Vagina (tissue), 2 donors: ENCODE measurements around the gene GPER1. TPM values are rescaled to one million over a fixed set of nuclear protein-coding genes. Genes with fewer than 3 reads are reported as not detected.

Experiments used
- DNase-seq, 2 donors: peaks; one replicate each; pipeline ENCODE4 v3.0.0-alpha.2; 2017; ENCODE audit errors: extremely low spot score in 2 of 2
- H3K27ac ChIP-seq: fragments of 200-600 bp; sonication (generic); one replicate; pipeline ENCODE4 v1.5.1; 2019
- H3K27me3 ChIP-seq: fragments of 200-600 bp; sonication (generic); one replicate; pipeline ENCODE4 v1.5.1; 2019
- H3K36me3 ChIP-seq, 2 donors: fragments of 200-600 bp; sonication (generic); one replicate each; pipeline ENCODE4 v1.5.1; 2017 to 2019
- H3K4me1 ChIP-seq: fragments of 200-600 bp; sonication (generic); one replicate; pipeline ENCODE4 v1.5.1; 2019
- H3K4me3 ChIP-seq, 2 donors: fragments of 200-600 bp; sonication (generic); 1 replicate in 1 of 2; 2 replicates in 1 of 2; pipeline ENCODE4 v1.5.1; 2016 to 2019
- H3K9me3 ChIP-seq: fragments of 200-600 bp; sonication (generic); one replicate; pipeline ENCODE4 v1.5.1; 2019
- CTCF ChIP-seq, 3 experiments: fragments of 450-650 bp in 2 of 3; fragments of 200-600 bp in 1 of 3; sonication (generic) in 1 of 3; IDR thresholded peaks; one replicate each; pipeline ENCODE4 v1.5.1; 2017 to 2019; ENCODE audit warnings: antibody characterized with exemption in 3 of 3, mild to moderate bottlenecking in 2 of 3, moderate library complexity in 2 of 3
- POLR2A ChIP-seq, 2 donors: fragments of 450-650 bp; IDR thresholded peaks; one replicate each; pipeline ENCODE4 v1.6.1; 2017; ENCODE audit warnings: antibody characterized with exemption in 2 of 2, mild to moderate bottlenecking in 2 of 2, moderate library complexity in 2 of 2
- POLR2AphosphoS5 ChIP-seq, 2 donors: sonication (generic); formaldehyde crosslinking; IDR thresholded peaks; one replicate each; pipeline ENCODE4 v1.9.0; 2017; ENCODE audit warnings: antibody characterized with exemption in 2 of 2, mild to moderate bottlenecking in 2 of 2, low read depth in 1 of 2; ENCODE audit not compliant: insufficient read depth in 1 of 2
- intact Hi-C: fragments of 100-400 bp; cut with DNase I; formaldehyde crosslinking; loops from one replicate; pipeline ENCODE4 v1.15.1; 2023
- total RNA-seq: library from RNA; depleted of rRNA; stranded (reverse); fragments of >200 nt; gene quantifications from one replicate; pipeline ENCODE4 v1.2.3, GENCODE V29; 2016

The GPER1 gene
- total RNA-seq, 1 donor from 2014 or later = 8.3 TPM

GRCh38 chr7:1110358-1110757 lies 22.4 kb downstream of the GPER1 start:
- no peaks in the 10 kb centered on the region for H3K9me3 ChIP-seq
- no peak for DNase-seq
- no peak overlapping the region for H3K4me3 ChIP-seq
- TF ChIP-seq CTCF (IDR thresholded peaks at IDR 0.05) (no peak), POLR2A (IDR thresholded peaks at IDR 0.05) (no peak), POLR2AphosphoS5 (IDR thresholded peaks at IDR 0.05; ENCODE audit: insufficient read depth in 1 of 2, low read depth in 1 of 2) (no peak)
- H3K36me3 ChIP-seq = no peaks in the 10 kb centered on the region
- no peaks in the 10 kb centered on the region for H3K27me3 ChIP-seq
- intact Hi-C loops = no loop called here
- no peaks in the 10 kb centered on the region for H3K4me1 ChIP-seq
- H3K27ac ChIP-seq = no peak overlapping the region

- Histone ChIP-seq H3K27me3 (no peaks in the 10 kb centered on the region), H3K4me1 (no peaks in the 10 kb centered on the region), H3K27ac (no peak overlapping the region), H3K4me3 (no peak overlapping the region), H3K36me3 (no peaks in the 10 kb centered on the region), H3K9me3 (no peaks in the 10 kb centered on the region)
- no peak for DNase-seq
- intact Hi-C loops = no loop called here
- TF ChIP-seq CTCF (IDR thresholded peaks at IDR 0.05) = no peak
- no peak for TF ChIP-seq POLR2AphosphoS5 (IDR thresholded peaks at IDR 0.05; ENCODE audit: insufficient read depth in 1 of 2, low read depth in 1 of 2)
- TF ChIP-seq POLR2A (IDR thresholded peaks at IDR 0.05) = no peak
Measured at GRCh38 chr7:1111156-1111555, 23.2 kb downstream of the GPER1 start.

GRCh38 chr7:1112109-1112508 lies 24.2 kb downstream of the GPER1 start:
- intact Hi-C loops = no loop called here
- TF ChIP-seq POLR2A (IDR thresholded peaks at IDR 0.05) = no peak
- TF ChIP-seq POLR2AphosphoS5 (IDR thresholded peaks at IDR 0.05; ENCODE audit: insufficient read depth in 1 of 2, low read depth in 1 of 2) = no peak
- TF ChIP-seq CTCF (IDR thresholded peaks at IDR 0.05) = no peak
- H3K36me3 ChIP-seq = no peaks in the 10 kb centered on the region

GRCh38 chr7:1112625-1113547 lies 25.0 kb downstream of the GPER1 start:
- intact Hi-C loops = no loop called here
- Histone ChIP-seq H3K4me1 (no peaks in the 10 kb centered on the region), H3K36me3 (no peaks in the 10 kb centered on the region), H3K9me3 (no peaks in the 10 kb centered on the region), H3K4me3 (no peak overlapping the region), H3K27me3 (no peaks in the 10 kb centered on the region), H3K27ac (no peak overlapping the region)
- no peak for DNase-seq
- no peak for TF ChIP-seq POLR2A (IDR thresholded peaks at IDR 0.05)
- TF ChIP-seq POLR2AphosphoS5 (IDR thresholded peaks at IDR 0.05; ENCODE audit: insufficient read depth in 1 of 2, low read depth in 1 of 2) = no peak
- TF ChIP-seq CTCF (IDR thresholded peaks at IDR 0.05) = no peak

More at GRCh38 chr7:1112109-1112508, 24.2 kb downstream of the GPER1 start:
- DNase-seq = no peak
- Histone ChIP-seq H3K9me3 (no peaks in the 10 kb centered on the region), H3K4me1 (no peaks in the 10 kb centered on the region), H3K27ac (no peak overlapping the region), H3K4me3 (no peak overlapping the region), H3K27me3 (no peaks in the 10 kb centered on the region)

- intact Hi-C loops = no loop called here
- Histone ChIP-seq H3K9me3 (no peaks in the 10 kb centered on the region), H3K27me3 (no peaks in the 10 kb centered on the region), H3K36me3 (no peaks in the 10 kb centered on the region), H3K4me3 (no peak overlapping the region), H3K4me1 (no peaks in the 10 kb centered on the region), H3K27ac (no peak overlapping the region)
- no peak for DNase-seq
- TF ChIP-seq CTCF (IDR thresholded peaks at IDR 0.05) (no peak), POLR2AphosphoS5 (IDR thresholded peaks at IDR 0.05; ENCODE audit: insufficient read depth in 1 of 2, low read depth in 1 of 2) (no peak), POLR2A (IDR thresholded peaks at IDR 0.05) (no peak)
Measured at GRCh38 chr7:1113548-1113885, 25.6 kb downstream of the GPER1 start.
